HEK293 (cell line): ENCODE data around the gene GRAMD4.
A peak's percentile ranks its signal among the peaks of the same experiment; 100 is the strongest.

Source experiments
- CTCF ChIA-PET: fragments of 350-600 bp; formaldehyde crosslinking; extraction: SDS; loops from one replicate; lab custom pipeline; 2021; ENCODE audit warnings: antibody characterized with exemption; lab: Yijun Ruan, JAX
- POLR2A ChIA-PET: fragments of 300-600 bp; formaldehyde crosslinking; extraction: SDS; loops from one replicate; lab custom pipeline; 2020; ENCODE audit warnings: antibody characterized with exemption, inconsistent platforms; lab: Yijun Ruan, JAX
- H3K27ac ChIP-seq: fragments of 200-500 bp; sonication (Bioruptor generic); 2 replicates; pipeline ENCODE4 v1.5.1; 2014; ENCODE audit warnings: low read depth, low read length, control low read depth, inconsistent platforms; ENCODE audit errors: extremely low read depth
- H3K36me3 ChIP-seq, 2 experiments: fragments of 200-500 bp in 1 of 2; sonication (Bioruptor generic) in 1 of 2; 1 replicate in 1 of 2; 2 replicates in 1 of 2; pipeline ENCODE4 v1.5.1; 2014 to 2017; ENCODE audit warnings: inconsistent platforms in 2 of 2, low read length in 2 of 2; ENCODE audit not compliant: control insufficient read depth in 2 of 2, insufficient read depth in 1 of 2
- H3K4me1 ChIP-seq: fragments of 200-500 bp; sonication (Bioruptor generic); 2 replicates; pipeline ENCODE4 v1.5.1; 2014; ENCODE audit warnings: mild to moderate bottlenecking, low read length, inconsistent platforms; ENCODE audit not compliant: control insufficient read depth, insufficient read depth
- H3K4me3 ChIP-seq: 2 replicates; pipeline ENCODE4 v1.5.1; 2011; ENCODE audit warnings: low read depth, mild to moderate bottlenecking, control low read depth, low read length, moderate library complexity
- H3K9me3 ChIP-seq: fragments of 200-500 bp; sonication (Bioruptor generic); 2 replicates; pipeline ENCODE4 v1.5.1; 2014; ENCODE audit warnings: low read depth, low read length, inconsistent platforms; ENCODE audit not compliant: control insufficient read depth, insufficient read depth
- ELK4 ChIP-seq: IDR thresholded peaks from 2 replicates; pipeline ENCODE4 v1.6.1; 2011; ENCODE audit warnings: mild to moderate bottlenecking, low read depth, low read length, borderline replicate concordance
- GFI1B ChIP-seq: fragments of 450-650 bp; formaldehyde crosslinking; IDR thresholded peaks from 2 replicates; pipeline ENCODE4 v1.5.1; 2016; ENCODE audit warnings: missing biosample characterization, missing genetic modification characterization
- GLI2 ChIP-seq: fragments of 450-650 bp; formaldehyde crosslinking; IDR thresholded peaks from 2 replicates; pipeline ENCODE4; 2017; ENCODE audit warnings: missing biosample characterization, missing genetic modification characterization, low read depth, borderline replicate concordance
- GLI4 ChIP-seq: fragments of 450-650 bp; formaldehyde crosslinking; IDR thresholded peaks from 2 replicates; pipeline ENCODE4 v1.5.1; 2016; ENCODE audit warnings: missing biosample characterization, missing genetic modification characterization
- KLF9 ChIP-seq: fragments of 450-650 bp; formaldehyde crosslinking; IDR thresholded peaks from 2 replicates; pipeline ENCODE4 v1.5.1; 2016; ENCODE audit warnings: missing biosample characterization, missing genetic modification characterization, low read depth
- PRDM10 ChIP-seq: fragments of 450-650 bp; formaldehyde crosslinking; IDR thresholded peaks from 2 replicates; pipeline ENCODE4 v1.5.1; 2016; ENCODE audit warnings: missing biosample characterization, missing genetic modification characterization
- SALL2 ChIP-seq: fragments of 450-650 bp; formaldehyde crosslinking; IDR thresholded peaks from 2 replicates; pipeline ENCODE4 v1.5.0; 2017; ENCODE audit warnings: missing biosample characterization, mild to moderate bottlenecking, missing genetic modification characterization, borderline replicate concordance
- TCF7L2 ChIP-seq: IDR thresholded peaks from 2 replicates; pipeline ENCODE4 v1.6.1; 2011; ENCODE audit warnings: low read depth, mild to moderate bottlenecking, inconsistent platforms, low read length, moderate library complexity, borderline replicate concordance
- ZNF184 ChIP-seq: fragments of 450-650 bp; IDR thresholded peaks from 2 replicates; pipeline ENCODE4 v1.5.1; 2018; ENCODE audit warnings: missing biosample characterization, mild to moderate bottlenecking, missing genetic modification characterization
- ZNF48 ChIP-seq: fragments of 450-650 bp; formaldehyde crosslinking; IDR thresholded peaks from 2 replicates; pipeline ENCODE4 v1.5.1; 2016; ENCODE audit warnings: missing biosample characterization, missing genetic modification characterization
- ZNF518A ChIP-seq: fragments of 450-650 bp; formaldehyde crosslinking; conservative IDR thresholded peaks from 2 replicates; pipeline ENCODE4 v1.5.1; 2016; ENCODE audit warnings: low read depth, missing biosample characterization, missing genetic modification characterization
- ZNF623 ChIP-seq: fragments of 450-650 bp; formaldehyde crosslinking; IDR thresholded peaks from 2 replicates; pipeline ENCODE4 v1.5.1; 2016; ENCODE audit warnings: missing biosample characterization, missing genetic modification characterization
- ZNF704 ChIP-seq: fragments of 450-650 bp; formaldehyde crosslinking; IDR thresholded peaks from 2 replicates; pipeline ENCODE4 v1.5.1; 2016; ENCODE audit warnings: missing biosample characterization, missing genetic modification characterization

The GRAMD4 gene

GRCh38 chr22:46618667-46619066 is 1.5 kb upstream of the GRAMD4 start:
- TF ChIP-seq ZNF48 (no peak), SALL2 (tag by site-specific recombination) (no peak), ZNF518A (tag by site-specific recombination) (no peak), ZNF704 (no peak), GFI1B (tag by site-specific recombination) (no peak), GLI4 (tag by site-specific recombination) (no peak), ELK4 (no peak), KLF9 (tag by site-specific recombination) (no peak), GLI2 (no peak), ZNF184 (no peak)
- H3K4me1 ChIP-seq: 0 out of 2 replicates have a peak, but pooled peaks cover 2% of the 10 kb centered on the region
- H3K4me3 ChIP-seq: no peak overlapping the region
- no peaks in the 10 kb centered on the region; a peak in 1 of 3 replicates for H3K36me3 ChIP-seq
- ChIA-PET POLR2A (interaction anchor here (0.6 kb wide), 1 partner anchor 66 kb away, joined by 4 read pairs; no protein-coding TSS in a partner anchor), CTCF (no interaction called here)
- no peak overlapping the region for H3K27ac ChIP-seq
- no peaks in the 10 kb centered on the region for H3K9me3 ChIP-seq

- CTCF ChIA-PET: no interaction called here
- H3K36me3 ChIP-seq: no peaks in the 10 kb centered on the region; a peak in 1 of 3 replicates
- H3K27ac ChIP-seq: no peak overlapping the region
- H3K4me3 ChIP-seq: no peak overlapping the region
- 0 out of 2 replicates have a peak, but pooled peaks cover 2% of the 10 kb centered on the region for H3K4me1 ChIP-seq
- TF ChIP-seq PRDM10 (tag by site-specific recombination) (peak; percentile 56), TCF7L2 (no peak), ZNF623 (tag by site-specific recombination) (no peak)
- H3K9me3 ChIP-seq: no peaks in the 10 kb centered on the region
- POLR2A ChIA-PET: no interaction called here
Measured at GRCh38 chr22:46619240-46619829, 851 bp upstream of the GRAMD4 start.
